H1 (cell line): Measurements from ENCODE around the gene EVA1B. TPM values are rescaled to one million over a fixed set of nuclear protein-coding genes. Genes with fewer than 3 reads are reported as not detected.

ENCODE experiments used
- CHD7 ChIP-seq: fragments of 300-600 bp; sonication (generic); IDR thresholded peaks from 2 replicates; pipeline ENCODE4 v1.7.1; 2012; ENCODE audit warnings: low read length, moderate library complexity, mild to moderate bottlenecking, inconsistent platforms; ENCODE audit not compliant: insufficient replicate concordance
- KDM5A ChIP-seq: fragments of 200-600 bp; IDR thresholded peaks from 2 replicates; pipeline ENCODE4 v1.7.1; 2012; ENCODE audit warnings: mild to moderate bottlenecking, low read length, inconsistent platforms, mixed read lengths
- MAX ChIP-seq: IDR thresholded peaks from 2 replicates; pipeline ENCODE4 v1.6.1; 2012; ENCODE audit warnings: inconsistent platforms
- RNF2 ChIP-seq: fragments of 200-900, 300-1000 bp; sonication (generic); IDR thresholded peaks from 2 replicates; pipeline ENCODE4 v1.7.1; 2016; ENCODE audit warnings: borderline replicate concordance, low read depth, mild to moderate bottlenecking, antibody characterized with exemption, low read length; ENCODE audit not compliant: poor library complexity, severe bottlenecking; ENCODE audit errors: missing control alignments
- SAP30 ChIP-seq: fragments of 300-600 bp; sonication (generic); IDR thresholded peaks from 2 replicates; pipeline ENCODE4 v1.7.1; 2012; ENCODE audit warnings: low read length, moderate library complexity, mild to moderate bottlenecking, inconsistent platforms; ENCODE audit not compliant: insufficient read depth, insufficient replicate concordance
- TBP ChIP-seq: IDR thresholded peaks from 2 replicates; pipeline ENCODE4 v1.6.1; 2011; ENCODE audit warnings: low read depth, low read length, improper control_type of control experiment
- USF2 ChIP-seq: IDR thresholded peaks from 2 replicates; pipeline ENCODE4 v1.6.1; 2011; ENCODE audit warnings: low read length, improper control_type of control experiment
- ZNF274 ChIP-seq: IDR thresholded peaks from 2 replicates; pipeline ENCODE4 v1.7.0; 2012; ENCODE audit warnings: low read length, borderline replicate concordance; ENCODE audit errors: extremely low read depth
- polyA plus RNA-seq, 7 experiments: library from polyadenylated mRNA; depleted of rRNA in 3 of 7; stranded (reverse) in 5 of 7; unstranded in 2 of 7; fragments of >200 nt in 5 of 7; fragments of 200-250 nt in 2 of 7; gene quantifications; 1 replicate in 5 of 7; 2 replicates in 1 of 7; 4 replicates in 1 of 7; pipeline versions ENCODE4 v1.2.1 to v1.2.3, GENCODE V29; 2011 to 2013; ENCODE audit warnings: missing spikeins in 2 of 7, mixed read lengths in 2 of 7
- total RNA-seq: library from RNA; stranded (reverse); fragmentation: NEBNext Ultra II Directional; extraction: Animal tissue kit (Norgen Biotek cat#: 25700); gene quantifications from 2 replicates; pipeline ENCODE4 v1.2.1, GENCODE V29; 2021

The EVA1B gene
- total and polyA plus RNA-seq, 2 of the 8 experiments (the other 6 are each of a cell fraction or from before 2014, with no cell fraction given), result 10.0 to 19.9 TPM

DNA sequence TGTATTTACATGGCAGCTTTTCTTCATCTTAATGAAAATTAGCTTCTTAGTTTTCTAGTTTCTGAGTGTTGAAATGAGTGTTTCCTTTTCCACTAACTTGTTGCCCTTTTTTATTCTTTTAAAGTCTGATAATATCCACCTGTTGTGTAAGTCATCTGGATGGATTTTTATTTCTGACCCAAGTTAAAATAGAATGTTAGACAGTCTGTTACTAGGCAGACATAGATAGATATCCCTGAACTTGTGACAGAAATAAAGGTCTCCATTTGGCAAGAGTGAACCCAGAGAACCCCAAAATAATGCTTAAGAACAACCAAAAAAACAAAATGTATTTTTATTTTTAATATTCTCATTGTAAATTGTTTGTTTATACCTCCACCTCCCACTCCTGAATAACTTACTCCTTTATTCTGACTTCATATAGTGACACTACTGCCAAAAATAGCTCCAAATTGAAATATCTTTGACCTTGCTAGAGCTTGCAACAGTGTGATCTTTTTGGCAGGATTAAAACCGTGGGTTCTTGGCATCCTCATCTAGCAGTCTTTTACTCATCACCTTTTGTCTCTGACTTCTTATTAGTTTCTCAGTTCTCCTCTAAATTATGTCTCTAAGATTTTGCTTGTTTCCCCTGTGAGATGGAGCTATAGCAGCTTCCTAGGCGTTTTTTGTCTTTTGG, 44.2 kb downstream of the EVA1B start (continued):
- no peak for TF ChIP-seq CHD7
- TF ChIP-seq ZNF274, result no peak
- TF ChIP-seq MAX, result no peak
- TF ChIP-seq RNF2, result no peak
- TF ChIP-seq TBP, result no peak
- TF ChIP-seq USF2, result no peak
- TF ChIP-seq KDM5A, result no peak
- TF ChIP-seq SAP30, result no peak
